ENCODE results near the gene PITRM1. TPM values are rescaled to one million over a fixed set of nuclear protein-coding genes. Genes with fewer than 3 reads are reported as not detected.

The PITRM1 gene
- total RNA-seq, 1 donor from 2014 or later: 84.9 TPM

DNA sequence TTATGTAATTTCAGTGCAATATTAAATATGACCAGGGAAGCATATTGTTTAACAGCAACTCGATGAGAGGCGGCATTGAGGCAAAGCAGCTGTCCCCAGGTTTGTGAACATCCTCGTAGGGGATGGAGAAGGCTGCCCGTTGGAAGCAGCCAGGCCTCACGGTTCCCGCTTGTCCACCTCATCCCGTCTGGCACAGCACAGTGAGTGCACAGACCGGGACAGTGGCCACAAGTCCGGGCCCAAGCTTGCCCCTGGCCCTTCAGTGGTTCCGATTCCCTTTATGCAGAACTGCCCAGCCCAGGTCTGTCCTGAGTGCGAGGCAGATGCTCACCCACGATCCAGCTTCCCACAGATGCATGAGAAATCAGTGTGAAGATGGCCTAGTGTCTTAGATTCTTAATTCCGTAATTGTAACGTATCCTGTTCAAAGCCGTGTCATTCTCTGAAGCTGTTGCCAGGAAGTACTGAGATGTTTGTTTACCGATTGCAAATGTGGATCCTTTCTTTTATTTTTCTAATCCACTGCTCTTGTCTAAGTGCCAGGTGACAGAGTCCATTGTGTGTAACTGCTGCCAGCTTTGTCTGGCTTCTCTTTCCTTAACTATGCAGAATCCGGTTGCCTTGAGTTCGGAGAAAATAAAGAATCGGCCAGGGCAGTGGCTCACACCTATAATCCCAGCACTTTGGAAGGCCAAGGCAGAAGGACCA lies 69.7 kb downstream of the PITRM1 start:
- H3K4me3 Mint-ChIP-seq (ENCODE audit: unreplicated experiment): no peak overlapping the region
- peak; percentile 69 for DNase-seq (ENCODE audit: low spot score)
- H3K27ac Mint-ChIP-seq (ENCODE audit: unreplicated experiment): peak overlapping the region; percentile 24

DNA sequence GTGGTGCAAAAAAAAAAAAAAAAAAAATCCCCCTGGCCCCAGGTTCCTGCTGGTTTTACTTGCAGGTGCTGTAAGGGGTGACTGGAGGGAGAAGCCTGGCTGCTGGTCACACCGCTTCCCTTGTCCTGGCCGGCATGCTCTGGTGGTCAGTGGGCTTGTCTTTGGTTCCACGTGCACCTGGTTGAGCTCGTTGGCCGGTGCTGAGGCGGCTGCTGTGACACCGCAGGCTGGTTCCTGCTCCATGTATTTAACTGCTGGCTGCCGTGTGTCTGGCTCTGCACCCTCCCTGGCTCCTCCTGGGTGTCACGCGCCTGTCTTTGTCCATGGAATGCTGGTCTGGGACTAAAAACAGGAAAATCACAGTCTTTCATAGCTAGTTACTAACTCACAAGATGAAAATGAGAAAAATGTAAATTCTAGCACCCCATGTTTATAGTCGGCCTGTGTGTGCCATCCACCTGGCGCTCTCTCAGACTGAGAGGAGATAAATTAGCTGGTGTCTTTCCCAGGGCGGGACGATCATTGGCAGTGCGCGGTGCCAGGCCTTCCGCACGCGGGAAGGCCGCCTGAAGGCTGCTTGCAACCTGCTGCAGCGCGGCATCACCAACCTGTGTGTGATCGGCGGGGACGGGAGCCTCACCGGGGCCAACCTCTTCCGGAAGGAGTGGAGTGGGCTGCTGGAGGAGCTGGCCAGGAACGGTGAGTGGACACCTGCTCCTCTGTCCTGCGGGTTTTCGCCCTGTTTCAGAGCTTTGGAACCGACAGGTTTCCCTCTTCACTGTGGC lies 71.5 kb downstream of the PITRM1 start:
- H3K4me1 Mint-ChIP-seq (ENCODE audit: low read depth): peaks cover 33% of the 10 kb centered on the region
- TF ChIP-seq, protein P1, sequence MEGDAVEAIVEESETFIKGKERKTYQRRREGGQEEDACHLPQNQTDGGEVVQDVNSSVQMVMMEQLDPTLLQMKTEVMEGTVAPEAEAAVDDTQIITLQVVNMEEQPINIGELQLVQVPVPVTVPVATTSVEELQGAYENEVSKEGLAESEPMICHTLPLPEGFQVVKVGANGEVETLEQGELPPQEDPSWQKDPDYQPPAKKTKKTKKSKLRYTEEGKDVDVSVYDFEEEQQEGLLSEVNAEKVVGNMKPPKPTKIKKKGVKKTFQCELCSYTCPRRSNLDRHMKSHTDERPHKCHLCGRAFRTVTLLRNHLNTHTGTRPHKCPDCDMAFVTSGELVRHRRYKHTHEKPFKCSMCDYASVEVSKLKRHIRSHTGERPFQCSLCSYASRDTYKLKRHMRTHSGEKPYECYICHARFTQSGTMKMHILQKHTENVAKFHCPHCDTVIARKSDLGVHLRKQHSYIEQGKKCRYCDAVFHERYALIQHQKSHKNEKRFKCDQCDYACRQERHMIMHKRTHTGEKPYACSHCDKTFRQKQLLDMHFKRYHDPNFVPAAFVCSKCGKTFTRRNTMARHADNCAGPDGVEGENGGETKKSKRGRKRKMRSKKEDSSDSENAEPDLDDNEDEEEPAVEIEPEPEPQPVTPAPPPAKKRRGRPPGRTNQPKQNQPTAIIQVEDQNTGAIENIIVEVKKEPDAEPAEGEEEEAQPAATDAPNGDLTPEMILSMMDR (IDR thresholded peaks at IDR 0.05): no peak
- peak overlapping the region; percentile 37 for H3K27ac Mint-ChIP-seq (ENCODE audit: unreplicated experiment)
- no peaks in the 10 kb centered on the region for H3K27me3 Mint-ChIP-seq (ENCODE audit: low read depth)
- DNase-seq (ENCODE audit: low spot score): peak; percentile 91
- no peaks in the 10 kb centered on the region for H3K9me3 Mint-ChIP-seq (ENCODE audit: low read depth)
- no peak overlapping the region for H3K4me3 Mint-ChIP-seq (ENCODE audit: unreplicated experiment)
- H3K36me3 Mint-ChIP-seq (ENCODE audit: low read depth): peaks cover 38% of the 10 kb centered on the region

More for the DNA sequence above, 69.7 kb downstream of the PITRM1 start:
- Mint-ChIP-seq H3K27me3 (ENCODE audit: low read depth) (no peaks in the 10 kb centered on the region), H3K36me3 (ENCODE audit: low read depth) (peaks cover 38% of the 10 kb centered on the region), H3K4me1 (ENCODE audit: low read depth) (peaks cover 31% of the 10 kb centered on the region), H3K9me3 (ENCODE audit: low read depth) (no peaks in the 10 kb centered on the region)
- TF ChIP-seq, protein P1 (IDR thresholded peaks at IDR 0.05): no peak

DNA sequence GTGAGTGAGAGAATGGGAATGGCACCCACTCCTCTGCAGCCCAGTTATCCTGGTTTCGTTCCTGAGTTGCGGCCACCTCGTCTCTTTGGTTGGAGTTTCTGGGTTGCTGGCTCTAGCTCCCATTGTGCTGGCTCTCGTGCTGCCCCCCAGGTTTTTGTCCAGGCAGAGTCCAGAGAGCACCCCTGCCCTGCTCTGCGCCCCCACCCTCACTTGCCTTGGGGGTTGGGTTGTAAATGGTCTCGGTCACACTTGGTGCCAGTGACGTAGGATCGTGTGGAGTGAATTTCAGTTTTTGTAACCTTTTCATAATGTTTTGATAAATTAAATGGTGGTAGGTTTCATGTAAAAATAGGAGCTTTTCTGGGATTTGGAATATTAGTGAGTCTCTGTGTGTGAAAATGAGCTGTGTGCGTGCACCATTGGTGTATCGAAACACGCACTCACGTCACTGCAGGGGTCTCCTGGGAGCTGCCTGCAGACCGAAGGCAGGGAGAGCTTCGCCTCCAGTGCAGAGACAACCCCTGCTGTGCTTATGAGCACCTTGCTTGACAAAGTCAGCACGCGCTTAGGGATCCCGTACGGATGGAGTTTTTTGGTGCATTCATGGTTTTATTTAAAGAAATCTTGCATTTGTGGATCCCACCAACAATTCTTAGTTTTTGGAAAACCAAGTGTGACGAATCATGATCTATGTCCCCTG lies 72.3 kb downstream of the PITRM1 start:
- H3K36me3 Mint-ChIP-seq (ENCODE audit: low read depth): peaks cover 36% of the 10 kb centered on the region
- no peak overlapping the region for H3K4me3 Mint-ChIP-seq (ENCODE audit: unreplicated experiment)

DNA sequence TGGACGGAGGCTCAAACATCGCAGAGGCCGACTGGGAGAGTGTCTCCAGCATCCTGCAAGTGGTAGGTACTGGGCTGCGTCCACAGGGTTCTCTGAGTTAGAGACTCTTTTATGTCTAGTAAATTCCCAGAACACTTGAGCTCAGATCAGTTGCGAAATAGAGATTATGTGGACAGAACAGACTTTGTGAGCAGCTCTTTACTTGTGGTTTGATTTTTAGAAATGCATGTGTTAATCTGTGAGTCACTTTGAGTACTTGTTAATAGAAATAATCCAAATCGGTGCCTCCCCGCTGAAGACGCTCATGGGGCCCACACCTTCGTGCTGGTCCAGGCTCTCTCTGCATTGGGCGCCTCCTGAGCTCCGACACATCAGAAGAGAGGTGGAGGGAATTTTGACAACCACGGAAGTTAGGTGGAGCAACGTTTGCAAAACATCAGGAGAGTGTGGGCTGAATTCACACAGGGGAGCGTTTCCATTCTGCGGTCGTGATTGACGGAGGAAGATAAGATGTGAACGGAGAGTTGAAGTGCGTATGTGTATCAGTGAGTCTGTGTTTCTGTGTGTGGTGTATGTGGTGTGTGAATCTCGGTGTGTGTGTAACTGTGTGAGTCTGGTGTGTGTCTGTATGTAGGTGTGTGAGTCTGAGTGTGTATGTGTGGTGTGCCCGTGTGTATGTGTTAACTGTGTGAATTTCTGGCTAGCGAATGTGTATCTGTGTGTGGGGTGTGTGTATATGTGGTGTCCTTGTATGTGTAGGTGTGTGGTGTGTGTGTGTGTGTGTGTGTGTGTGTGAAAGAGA lies 73.1 kb downstream of the PITRM1 start:
- TF ChIP-seq, protein P1 (IDR thresholded peaks at IDR 0.05): no peak
- DNase-seq (ENCODE audit: low spot score): peak; percentile 44
- H3K36me3 Mint-ChIP-seq (ENCODE audit: low read depth): peaks cover 33% of the 10 kb centered on the region

More for the DNA sequence above, 72.3 kb downstream of the PITRM1 start:
- Mint-ChIP-seq H3K4me1 (ENCODE audit: low read depth) (peaks cover 39% of the 10 kb centered on the region), H3K27ac (ENCODE audit: unreplicated experiment) (no peak overlapping the region), H3K27me3 (ENCODE audit: low read depth) (no peaks in the 10 kb centered on the region), H3K9me3 (ENCODE audit: low read depth) (no peaks in the 10 kb centered on the region)
- TF ChIP-seq, protein P1 (IDR thresholded peaks at IDR 0.05): no peak
- DNase-seq (ENCODE audit: low spot score): no peak

More for the DNA sequence above, 73.1 kb downstream of the PITRM1 start:
- Mint-ChIP-seq H3K4me1 (ENCODE audit: low read depth) (peaks cover 44% of the 10 kb centered on the region), H3K27me3 (ENCODE audit: low read depth) (no peaks in the 10 kb centered on the region), H3K27ac (ENCODE audit: unreplicated experiment) (peak overlapping the region; percentile 79), H3K9me3 (ENCODE audit: low read depth) (no peaks in the 10 kb centered on the region), H3K4me3 (ENCODE audit: unreplicated experiment) (no peak overlapping the region)

Data from chondrocyte (in vitro differentiated cells).